GM12873 (cell line): ENCODE measurements around the gene PSMA7.

Experiments
- TF ChIP-seq, protein P1 (sequence below): IDR thresholded peaks from 2 replicates; pipeline ENCODE4 v1.5.1; 2012; ENCODE audit warnings: low read depth, mild to moderate bottlenecking, moderate library complexity, low read length, control low read depth; ENCODE audit not compliant: insufficient read depth; ENCODE audit errors: missing control alignments

PSMA7 gene

DNA sequence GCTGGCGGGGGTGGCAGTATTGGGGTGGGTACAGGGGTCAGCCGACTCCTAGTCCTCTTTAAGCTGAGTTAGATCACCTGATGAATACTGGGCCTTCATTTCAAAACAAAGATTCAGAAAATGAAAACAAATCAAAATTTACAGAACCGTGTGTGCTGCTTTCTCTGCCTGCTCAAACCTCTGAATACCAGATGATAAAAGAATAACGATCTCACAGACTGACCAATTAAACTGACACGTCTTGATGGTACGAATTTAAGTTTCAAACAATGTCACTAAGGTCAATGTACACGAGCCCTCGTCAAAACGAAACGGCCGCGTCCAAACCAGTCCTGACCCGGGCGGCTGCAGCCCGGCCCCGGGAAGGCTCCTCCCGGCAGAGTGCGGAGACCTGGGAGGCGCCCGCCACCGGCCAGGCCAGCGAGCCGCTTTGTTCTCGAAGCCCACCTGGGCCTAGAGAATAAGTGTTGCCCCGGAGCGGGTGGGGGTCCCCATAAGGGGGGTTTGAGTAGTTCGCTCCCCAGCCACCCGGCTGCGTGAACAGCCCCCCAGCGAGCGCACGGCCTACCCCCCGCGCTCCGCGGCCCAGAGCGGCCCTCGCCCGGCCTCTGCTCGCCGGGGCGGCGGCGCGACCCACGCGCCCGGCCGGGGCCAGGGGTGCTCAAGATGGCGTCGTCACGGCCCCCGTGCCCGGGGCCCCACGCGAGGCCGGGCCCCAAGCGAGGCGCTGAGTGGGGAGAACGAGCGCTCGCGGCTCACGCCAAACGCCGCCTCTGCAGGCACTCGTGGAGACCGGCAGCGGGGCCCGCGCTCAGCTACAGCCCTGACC lies 728 bp downstream of the PSMA7 start:
- TF ChIP-seq, protein P1, sequence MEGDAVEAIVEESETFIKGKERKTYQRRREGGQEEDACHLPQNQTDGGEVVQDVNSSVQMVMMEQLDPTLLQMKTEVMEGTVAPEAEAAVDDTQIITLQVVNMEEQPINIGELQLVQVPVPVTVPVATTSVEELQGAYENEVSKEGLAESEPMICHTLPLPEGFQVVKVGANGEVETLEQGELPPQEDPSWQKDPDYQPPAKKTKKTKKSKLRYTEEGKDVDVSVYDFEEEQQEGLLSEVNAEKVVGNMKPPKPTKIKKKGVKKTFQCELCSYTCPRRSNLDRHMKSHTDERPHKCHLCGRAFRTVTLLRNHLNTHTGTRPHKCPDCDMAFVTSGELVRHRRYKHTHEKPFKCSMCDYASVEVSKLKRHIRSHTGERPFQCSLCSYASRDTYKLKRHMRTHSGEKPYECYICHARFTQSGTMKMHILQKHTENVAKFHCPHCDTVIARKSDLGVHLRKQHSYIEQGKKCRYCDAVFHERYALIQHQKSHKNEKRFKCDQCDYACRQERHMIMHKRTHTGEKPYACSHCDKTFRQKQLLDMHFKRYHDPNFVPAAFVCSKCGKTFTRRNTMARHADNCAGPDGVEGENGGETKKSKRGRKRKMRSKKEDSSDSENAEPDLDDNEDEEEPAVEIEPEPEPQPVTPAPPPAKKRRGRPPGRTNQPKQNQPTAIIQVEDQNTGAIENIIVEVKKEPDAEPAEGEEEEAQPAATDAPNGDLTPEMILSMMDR: no peak

DNA sequence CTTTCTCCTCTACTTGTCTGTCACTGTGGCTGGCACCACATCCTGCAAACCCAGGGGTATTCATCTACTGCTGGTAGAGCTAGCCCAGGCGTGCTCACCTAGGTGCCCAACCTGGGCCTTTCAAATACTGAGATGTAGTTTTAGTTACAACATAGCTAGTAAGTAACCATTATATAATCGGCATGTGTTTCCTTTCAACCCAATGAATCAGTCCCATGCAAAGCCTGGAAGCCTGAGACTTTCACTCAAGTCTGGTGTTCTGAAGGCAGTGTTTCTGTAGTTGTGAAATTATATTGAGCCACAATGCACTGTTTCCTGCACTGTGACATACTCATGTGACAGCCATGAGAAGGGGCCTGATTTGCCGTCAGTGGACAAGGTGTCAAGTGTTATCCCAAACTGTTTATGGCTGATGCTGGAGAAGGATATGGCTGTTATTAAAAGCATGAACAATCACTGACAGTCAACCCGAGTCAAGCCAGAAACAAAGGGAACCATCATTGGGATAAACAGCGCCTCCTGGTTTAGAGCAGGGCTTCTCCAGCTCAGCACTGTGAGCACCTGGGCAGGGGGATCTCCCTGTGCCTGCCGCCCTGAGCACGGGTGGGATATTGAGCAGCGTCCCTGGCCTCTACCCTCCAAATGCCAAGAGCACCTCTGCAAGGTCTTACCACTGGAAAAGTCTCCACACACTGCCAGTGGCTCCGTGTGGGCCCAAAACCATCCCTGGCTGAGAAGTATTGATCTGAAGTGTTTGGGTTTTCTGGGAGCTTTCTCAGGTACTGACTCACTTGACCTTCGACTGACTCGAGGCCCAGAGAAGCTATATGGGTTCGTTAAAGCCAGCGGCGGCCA lies 1.6 kb downstream of the PSMA7 start:
- TF ChIP-seq, protein P1: peak; percentile 43

DNA sequence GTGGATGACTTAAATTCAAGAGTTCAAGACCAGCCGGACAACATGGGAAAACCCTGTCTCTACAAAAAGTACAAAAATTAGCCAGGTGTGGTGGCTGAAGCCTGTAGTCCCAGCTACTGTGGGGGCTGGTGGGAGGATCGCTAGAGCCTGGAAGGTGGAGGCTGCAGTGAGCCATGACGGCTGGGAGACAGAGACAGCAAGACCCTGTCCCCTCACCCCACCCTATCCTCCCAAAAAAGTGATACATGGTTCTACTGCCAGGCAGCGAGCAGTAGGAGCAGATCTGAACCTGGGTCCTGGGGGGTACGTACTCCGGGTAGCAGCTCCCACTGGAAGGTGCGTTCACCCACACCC lies 2.2 kb downstream of the PSMA7 start:
- TF ChIP-seq, protein P1: no peak

DNA sequence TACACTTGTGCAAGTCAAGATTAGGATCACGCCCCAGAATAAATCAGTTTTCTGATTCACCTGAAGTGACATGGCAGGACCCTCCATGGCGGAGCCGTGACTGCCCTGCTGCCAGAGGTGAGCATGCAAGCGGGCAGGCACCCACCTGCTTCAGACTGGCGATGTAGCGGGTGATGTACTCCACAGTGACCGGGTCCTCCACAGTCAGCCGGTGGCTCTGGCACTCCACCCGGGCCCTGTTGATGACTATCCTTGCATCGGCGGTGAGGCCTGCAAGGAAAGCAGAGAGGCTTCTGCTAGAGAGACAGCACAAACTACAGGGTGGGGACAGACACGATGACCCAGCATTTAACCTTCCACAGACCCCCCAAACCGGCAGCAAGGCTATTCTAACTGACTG lies 3.6 kb downstream of the PSMA7 start:
- TF ChIP-seq, protein P1: no peak

DNA sequence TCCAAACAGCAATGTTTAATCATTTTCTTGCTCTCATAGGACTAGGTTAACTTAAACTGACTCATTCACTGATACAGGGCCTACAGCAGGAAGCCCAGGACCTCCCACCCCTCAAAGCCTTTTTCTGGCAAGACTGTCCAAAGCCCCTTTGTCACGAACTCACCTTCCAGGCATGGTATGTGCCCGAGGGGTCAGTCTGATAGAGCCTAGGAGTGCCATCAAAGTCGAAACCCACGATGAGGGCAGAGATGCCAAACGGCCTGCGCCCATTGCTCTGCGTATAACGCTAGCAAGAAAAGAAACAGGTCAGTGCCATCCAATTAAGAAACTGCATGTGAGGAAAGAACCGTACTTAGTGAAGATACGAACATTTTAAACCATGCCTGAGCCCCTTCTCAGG lies 4.3 kb downstream of the PSMA7 start:
- TF ChIP-seq, protein P1: no peak

DNA sequence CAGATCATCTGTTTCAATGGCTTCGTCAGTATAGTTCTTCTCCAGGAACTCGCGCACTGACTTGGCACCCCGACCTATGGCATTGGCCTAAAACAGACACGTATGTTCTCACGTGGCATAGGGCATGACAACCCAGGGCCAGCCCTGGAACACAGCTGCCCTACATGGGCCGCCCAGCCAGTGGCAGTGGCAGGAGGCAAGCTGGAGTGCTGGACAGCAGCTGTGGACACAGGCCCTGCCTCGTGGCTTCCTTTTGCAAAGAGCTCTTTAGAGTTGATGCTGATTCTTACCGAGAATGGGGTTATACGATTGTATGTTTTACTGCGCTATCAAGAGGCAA lies 5.0 kb downstream of the PSMA7 start:
- TF ChIP-seq, protein P1: no peak

DNA sequence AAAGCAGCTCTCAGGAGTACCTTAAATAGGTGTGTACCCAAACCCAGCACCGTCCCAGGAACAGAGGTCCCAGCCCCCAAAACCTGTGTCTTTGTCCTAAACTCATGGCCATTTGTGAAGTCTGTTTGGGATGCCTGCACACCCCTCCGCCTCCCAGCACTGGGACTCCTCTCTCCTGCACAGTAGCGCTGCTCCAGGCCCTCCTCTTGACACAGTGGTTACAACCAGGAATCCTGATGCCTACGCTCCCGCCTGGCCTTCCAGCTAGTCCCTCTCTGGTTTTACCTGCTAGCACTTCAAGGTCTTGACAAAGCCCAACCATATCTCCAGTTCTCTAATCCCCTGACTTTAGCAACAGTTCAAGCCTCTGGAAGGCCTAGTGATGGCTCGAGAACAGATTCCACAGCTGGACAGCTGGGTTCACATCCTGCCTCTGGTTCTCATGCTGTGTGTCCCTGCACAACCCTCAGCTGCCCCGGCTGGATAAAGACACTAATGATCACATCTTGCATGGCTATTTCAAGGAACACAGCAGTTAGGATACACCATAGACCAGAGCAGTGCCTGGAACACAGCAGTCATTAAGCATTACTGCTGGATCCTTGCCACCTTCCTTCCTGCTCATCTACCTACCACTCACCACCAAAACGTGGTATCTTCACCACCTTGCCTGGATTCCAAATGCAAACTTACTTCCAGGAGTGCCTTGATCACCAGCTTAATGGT lies 5.6 kb downstream of the PSMA7 start:
- TF ChIP-seq, protein P1: no peak
